Measurements from ENCODE around the gene CAMK1D.

Gene CAMK1D

GRCh38 chr10:12484941-12485805 lies 135.8 kb downstream of the CAMK1D start:
- TF ChIP-seq CTCF (conservative IDR thresholded peaks at IDR 0.05; ENCODE audit: low read depth, low read length), result no peak
- H3K4me3 ChIP-seq (ENCODE audit: low read length), result no peak overlapping the region
- no peak for DNase-seq (ENCODE audit: low read depth)

GRCh38 chr10:12487366-12487765 lies 138.0 kb downstream of the CAMK1D start:
- no peak for TF ChIP-seq CTCF (conservative IDR thresholded peaks at IDR 0.05; ENCODE audit: low read depth, low read length)
- no peak for DNase-seq (ENCODE audit: low read depth)
- H3K4me3 ChIP-seq (ENCODE audit: low read length), result no peak overlapping the region

GRCh38 chr10:12488626-12489025 lies 139.3 kb downstream of the CAMK1D start:
- no peak for TF ChIP-seq CTCF (conservative IDR thresholded peaks at IDR 0.05; ENCODE audit: low read depth, low read length)

GRCh38 chr10:12489357-12489756 lies 140.0 kb downstream of the CAMK1D start:
- DNase-seq (ENCODE audit: low read depth), result no peak
- TF ChIP-seq CTCF (conservative IDR thresholded peaks at IDR 0.05; ENCODE audit: low read depth, low read length), result no peak
- H3K4me3 ChIP-seq (ENCODE audit: low read length), result no peak overlapping the region

More at GRCh38 chr10:12488626-12489025, 139.3 kb downstream of the CAMK1D start:
- DNase-seq (ENCODE audit: low read depth), result no peak
- H3K4me3 ChIP-seq (ENCODE audit: low read length), result no peak overlapping the region

GRCh38 chr10:12489806-12490205 lies 140.5 kb downstream of the CAMK1D start:
- H3K4me3 ChIP-seq (ENCODE audit: low read length), result no peak overlapping the region
- DNase-seq (ENCODE audit: low read depth), result no peak
- no peak for TF ChIP-seq CTCF (conservative IDR thresholded peaks at IDR 0.05; ENCODE audit: low read depth, low read length)

- TF ChIP-seq CTCF (conservative IDR thresholded peaks at IDR 0.05; ENCODE audit: low read depth, low read length), result no peak
- DNase-seq (ENCODE audit: low read depth), result no peak
- H3K4me3 ChIP-seq (ENCODE audit: low read length), result no peak overlapping the region
Measured at GRCh38 chr10:12490963-12491362, 141.6 kb downstream of the CAMK1D start.

- DNase-seq (ENCODE audit: low read depth), result no peak
- TF ChIP-seq CTCF (conservative IDR thresholded peaks at IDR 0.05; ENCODE audit: low read depth, low read length), result no peak
- no peak overlapping the region for H3K4me3 ChIP-seq (ENCODE audit: low read length)
Measured at GRCh38 chr10:12491491-12491890, 142.1 kb downstream of the CAMK1D start.
